HepG2 (cell line): ENCODE measurements around the gene GATB. TPM values are rescaled to one million over a fixed set of nuclear protein-coding genes. Genes with fewer than 3 reads are reported as not detected.

Experiments
- ATAC-seq: fragments of 200-7000 bp; cut with Tn5 transposase; 3 replicates; pipeline ENCODE4 v1.9.1; 2020; ENCODE audit warnings: mild to moderate bottlenecking, moderate library complexity
- BruUV-seq: library from RNA; stranded (reverse); fragments of 400-500 nt; replicated peaks from 2 replicates; lab custom pipeline; 2021; lab: Mats Ljungman, UMichigan
- CTCF ChIA-PET: fragments of 300-600 bp; formaldehyde crosslinking; extraction: SDS; loops from one replicate; lab custom pipeline; 2021; ENCODE audit warnings: low total read pairs, inconsistent platforms, low intra/inter-chr PET ratio; lab: Yijun Ruan, JAX
- POLR2A ChIA-PET: fragments of 350-600 bp; sonication (Branson Sonifier 250); formaldehyde crosslinking; loops from one replicate; lab custom pipeline; 2020; ENCODE audit warnings: antibody characterized with exemption, inconsistent platforms; lab: Yijun Ruan, JAX
- DNase-seq: peaks from one replicate; pipeline ENCODE4 v3.0.0-alpha.2; 2015; ENCODE audit warnings: low spot score
- FAIRE-seq: peaks from 3 replicates; lab custom pipeline; 2011; peaks lifted over from hg19 to GRCh38; lab: Jason Lieb, UNC
- H2AFZ ChIP-seq: one replicate; pipeline ENCODE4 v1.6.1; 2011; ENCODE audit warnings: low read length, inconsistent platforms
- H3K27ac ChIP-seq: fragments of 300-600 bp; 3 replicates; pipeline ENCODE4 v1.8.0; 2011; ENCODE audit warnings: mixed run types, mild to moderate bottlenecking, mixed read lengths, low read length, inconsistent platforms; ENCODE audit not compliant: insufficient read depth; ENCODE audit errors: extremely low read length
- H3K27me3 ChIP-seq, 2 experiments: fragments of 200-600 bp in 1 of 2; 2 replicates in 1 of 2; 3 replicates in 1 of 2; pipeline versions ENCODE4 v1.6.0 to v1.8.0; 2011; ENCODE audit warnings: low read length in 2 of 2, mild to moderate bottlenecking in 2 of 2, moderate library complexity in 2 of 2, inconsistent platforms in 1 of 2; ENCODE audit not compliant: insufficient read depth in 2 of 2, control insufficient read depth in 1 of 2
- H3K36me3 ChIP-seq, 2 experiments: fragments of 200-600 bp in 1 of 2; replicated peaks in 1 of 2; 2 replicates in 1 of 2; 3 replicates in 1 of 2; pipeline versions ENCODE4 v1.5.1 to v1.8.0; 2011; ENCODE audit warnings: low read length in 2 of 2, inconsistent platforms in 1 of 2; ENCODE audit not compliant: insufficient read depth in 2 of 2, control insufficient read depth in 1 of 2
- H3K4me1 ChIP-seq: 2 replicates; pipeline ENCODE4 v1.5.1; 2012; ENCODE audit warnings: low read length, inconsistent platforms; ENCODE audit not compliant: insufficient read depth
- H3K4me2 ChIP-seq: 2 replicates; pipeline ENCODE4 v1.6.0; 2011; ENCODE audit warnings: low read depth, low read length, inconsistent platforms
- H3K4me3 ChIP-seq, 3 experiments: fragments of 200-600 bp in 1 of 3; sonication (generic), shearing (Covaris generic) in 1 of 3; replicated peaks in 1 of 3; 2 replicates each; pipeline ENCODE4 v1.5.1; 2011 to 2016; ENCODE audit warnings: low read length in 3 of 3, inconsistent platforms in 2 of 3, low read depth in 2 of 3, mild to moderate bottlenecking in 2 of 3, control low read depth in 1 of 3, mixed read lengths in 1 of 3; ENCODE audit not compliant: insufficient read depth in 1 of 3
- H3K79me2 ChIP-seq: one replicate; pipeline ENCODE4 v1.6.1; 2011; ENCODE audit warnings: low read length, inconsistent platforms; ENCODE audit not compliant: insufficient read depth
- H3K9ac ChIP-seq: 2 replicates; pipeline ENCODE4 v1.6.0; 2011; ENCODE audit warnings: mild to moderate bottlenecking, low read depth, low read length, inconsistent platforms; ENCODE audit not compliant: insufficient read depth
- H3K9me3 ChIP-seq: 2 replicates; pipeline ENCODE4 v1.5.1; 2012; ENCODE audit warnings: mild to moderate bottlenecking, low read length
- H4K20me1 ChIP-seq: 2 replicates; pipeline ENCODE4 v1.6.0; 2011; ENCODE audit warnings: inconsistent platforms, mild to moderate bottlenecking, low read length, moderate library complexity; ENCODE audit not compliant: insufficient read depth
- BCL6 ChIP-seq: IDR thresholded peaks from 2 replicates; pipeline ENCODE4 v1.6.1; 2016; ENCODE audit warnings: missing genetic modification reagents, missing compliant biosample characterization
- GTF2F1 ChIP-seq: fragments of 150-350 bp; IDR thresholded peaks from 2 replicates; pipeline ENCODE4 v1.6.1; 2014; ENCODE audit warnings: low read length
- KLF13 ChIP-seq: sonication (generic); formaldehyde crosslinking; IDR thresholded peaks from 2 replicates; pipeline ENCODE4 v1.4.0; 2020; ENCODE audit warnings: mild to moderate bottlenecking, missing genetic modification reagents
- MIXL1 ChIP-seq: IDR thresholded peaks from 2 replicates; pipeline ENCODE4 v1.6.1; 2016
- PBX2 ChIP-seq: IDR thresholded peaks from 2 replicates; pipeline ENCODE4 v1.6.1; 2016; ENCODE audit warnings: control low read depth
- PRDM4 ChIP-seq: sonication (generic); formaldehyde crosslinking; IDR thresholded peaks from 2 replicates; pipeline ENCODE4 v1.9.0; 2021; ENCODE audit warnings: missing genetic modification reagents, borderline replicate concordance
- RERE ChIP-seq: IDR thresholded peaks from 2 replicates; pipeline ENCODE4 v1.6.1; 2016; ENCODE audit warnings: low read depth, missing genetic modification reagents, missing compliant biosample characterization
- ZNF441 ChIP-seq: sonication (generic); formaldehyde crosslinking; IDR thresholded peaks from 2 replicates; pipeline ENCODE4 v1.7.0; 2021; ENCODE audit warnings: missing genetic modification reagents, borderline replicate concordance
- ZNF83 ChIP-seq: sonication (generic); formaldehyde crosslinking; IDR thresholded peaks from 2 replicates; pipeline ENCODE4 v1.4.0; 2020; ENCODE audit warnings: missing genetic modification reagents, mild to moderate bottlenecking, borderline replicate concordance
- WGBS: methylation state at CpG from one replicate; pipeline ENCODE4 v1.1.6; 2017; ENCODE audit warnings: low lambda C conversion rate; 5-methylcytosine and 5-hydroxymethylcytosine counted together
- in situ Hi-C: cut with HindIII; loops from 2 replicates; pipeline ENCODE4 v1.10.0; 2017; ENCODE audit warnings: low pct_unique_long_range_greater_than_20kb; ENCODE audit not compliant: extremely low pct_ligation_motif_present
- intact Hi-C: fragments of 100-400 bp; cut with micrococcal nuclease; formaldehyde crosslinking; loops from one replicate; pipeline ENCODE4 v1.10.0; 2022; ENCODE audit not compliant: unreplicated experiment
- polyA plus RNA-seq, 8 experiments: library from polyadenylated mRNA; depleted of rRNA in 3 of 8; stranded (reverse) in 7 of 8; unstranded in 1 of 8; fragments of >200 nt; fragmentation: Illumina TruSeq in 4 of 8; extraction: Trizol in 4 of 8; gene quantifications; 2 replicates each; pipeline versions ENCODE4 v1.2.1 to v1.2.3, GENCODE V29; 2011 to 2016; ENCODE audit warnings: low read depth in 4 of 8, missing spikeins in 1 of 8, mixed read lengths in 1 of 8; ENCODE audit not compliant: insufficient read depth in 1 of 8
- total RNA-seq, 5 experiments: library from RNA; depleted of rRNA; stranded (reverse); fragments of >200 nt; fragmentation: Illumina TruSeq; extraction: Trizol; gene quantifications; 2 replicates each; pipeline ENCODE4 v1.2.3, GENCODE V29; 2016; ENCODE audit warnings: low read depth in 1 of 5

Gene GATB
- total and polyA plus RNA-seq, 2 of the 13 experiments (the other 11 are each of a cell fraction or from before 2014, with no cell fraction given): 32.3 to 32.4 TPM

GRCh38 chr4:151694961-151695720, 65.7 kb downstream of the GATB start:
- H3K36me3 ChIP-seq: peaks cover 0 to 4% of the 10 kb centered on the region in 2 experiments; a peak in 1 of 5 replicates
- FAIRE-seq: no peak
- no peaks in the 10 kb centered on the region for H3K4me1 ChIP-seq
- H3K27me3 ChIP-seq: no peaks in the 10 kb centered on the region
- ATAC-seq: no peak
- no peak for DNase-seq
- H3K9me3 ChIP-seq: no peaks in the 10 kb centered on the region
- no TSS peak for BruUV-seq
- in situ Hi-C loops: no loop called here
- H3K9ac ChIP-seq: no peak overlapping the region
- H3K4me2 ChIP-seq: no peak overlapping the region
- H2AFZ ChIP-seq: no peak overlapping the region
- intact Hi-C loops: no loop called here
- ChIA-PET POLR2A (no interaction called here), CTCF (no interaction called here)
- H4K20me1 ChIP-seq: no peaks in the 10 kb centered on the region
- TF ChIP-seq GTF2F1 (no peak), RERE (CRISPR knock-in tag) (no peak), PRDM4 (no peak), PBX2 (CRISPR knock-in tag) (no peak), ZNF441 (CRISPR knock-in tag) (no peak), KLF13 (CRISPR knock-in tag) (no peak), BCL6 (CRISPR knock-in tag) (no peak), MIXL1 (no peak), ZNF83 (CRISPR knock-in tag) (no peak)
- WGBS: 93% methylated on average over 11 of the region's 13 CpGs
- H3K4me3 ChIP-seq: no peak overlapping the region
- no peak overlapping the region for H3K27ac ChIP-seq
- H3K79me2 ChIP-seq: no peaks in the 10 kb centered on the region
